ENCODE data around the gene ADAMTS16.

ADAMTS16 gene

GRCh38 chr5:5293029-5293428, 152.9 kb downstream of the ADAMTS16 start:
- DNase-seq, result no peak

GRCh38 chr5:5294429-5294828, 154.3 kb downstream of the ADAMTS16 start:
- DNase-seq, result no peak

- DNase-seq, result no peak
These were observed 155.2 kb downstream of the ADAMTS16 start for GRCh38 chr5:5295351-5295750.

- no peak for DNase-seq
These were observed 155.9 kb downstream of the ADAMTS16 start for GRCh38 chr5:5296051-5296450.

- no peak for DNase-seq
These were observed 157.4 kb downstream of the ADAMTS16 start for GRCh38 chr5:5297432-5298067.

DNA sequence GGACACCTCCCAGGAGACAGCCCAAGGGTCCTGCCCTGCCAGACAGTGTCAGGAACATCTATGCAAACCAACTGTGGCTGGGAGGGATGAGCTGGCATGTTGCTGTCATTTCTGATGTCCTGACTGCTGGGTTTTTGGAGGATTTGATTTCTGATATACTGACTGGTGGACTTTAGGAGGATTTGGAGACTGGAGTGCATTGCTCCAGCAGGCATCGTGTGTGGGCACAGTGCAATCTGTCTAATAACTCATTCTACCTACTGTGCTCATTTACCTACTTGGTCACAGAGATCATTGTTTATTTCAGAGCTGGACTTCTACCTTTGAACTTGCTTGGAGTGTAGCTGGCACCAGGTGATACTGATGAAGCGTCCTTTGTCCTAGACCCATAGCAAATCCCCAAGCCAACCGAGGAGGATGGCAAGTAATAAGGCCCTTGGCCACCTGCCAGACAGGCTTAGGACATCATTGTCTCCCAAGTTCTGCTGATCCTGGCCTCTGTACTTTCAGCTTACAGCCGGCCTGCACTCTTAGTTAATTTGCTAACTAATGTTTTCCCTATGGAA, 158.0 kb downstream of the ADAMTS16 start:
- no peak for DNase-seq

DNA sequence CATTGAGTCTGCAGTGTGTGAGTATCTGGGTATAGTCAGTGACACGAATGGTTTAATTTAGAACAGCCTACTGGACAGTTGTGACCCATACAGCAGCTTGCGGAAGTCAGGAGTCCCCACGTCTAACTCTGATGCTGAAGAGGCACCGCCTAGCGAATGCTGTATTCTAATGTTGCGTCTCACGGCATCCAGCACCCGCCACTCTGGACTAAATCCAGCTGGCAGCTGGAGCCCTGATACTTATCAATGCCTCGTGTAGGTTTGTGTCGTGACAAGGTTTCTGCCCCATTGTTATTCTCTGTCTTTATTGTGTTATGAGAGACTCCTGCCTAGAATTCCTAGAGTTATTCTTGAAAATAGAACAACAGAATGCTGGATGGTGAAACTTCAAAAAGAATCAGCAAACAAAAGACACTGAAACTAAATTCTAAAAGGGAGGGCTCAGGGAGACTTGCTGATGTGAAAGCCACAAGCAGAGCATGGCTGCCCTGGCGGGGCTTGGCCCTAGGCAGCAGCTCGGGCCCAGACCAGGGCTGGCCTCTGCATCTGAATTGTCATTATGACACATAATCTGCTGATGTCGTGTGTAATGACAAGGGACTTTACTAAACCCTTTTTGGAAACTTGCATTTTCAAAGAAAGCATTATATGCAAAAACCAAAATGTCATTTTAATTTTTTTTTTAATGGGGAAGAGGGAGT, 158.9 kb downstream of the ADAMTS16 start:
- DNase-seq, result no peak

DNA sequence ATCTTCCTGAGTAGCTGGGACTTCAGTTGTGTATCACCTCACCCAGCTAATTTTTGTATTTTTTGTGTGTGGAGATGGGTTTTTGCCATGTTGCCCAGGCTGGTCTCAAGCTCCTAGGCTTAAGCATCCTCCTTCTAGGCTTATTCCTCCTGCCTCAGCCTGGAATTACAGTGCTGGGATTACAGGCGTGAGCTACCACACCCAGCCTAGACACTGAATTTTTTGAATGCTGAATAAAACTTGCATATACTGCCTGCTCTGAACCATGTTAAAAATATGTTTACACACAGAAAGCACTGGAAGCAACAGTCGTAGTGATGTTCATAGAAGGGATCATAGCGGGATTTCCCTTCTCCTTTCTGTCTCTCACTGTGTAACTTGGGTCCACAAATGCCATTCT, 161.0 kb downstream of the ADAMTS16 start:
- no peak for DNase-seq

DNA sequence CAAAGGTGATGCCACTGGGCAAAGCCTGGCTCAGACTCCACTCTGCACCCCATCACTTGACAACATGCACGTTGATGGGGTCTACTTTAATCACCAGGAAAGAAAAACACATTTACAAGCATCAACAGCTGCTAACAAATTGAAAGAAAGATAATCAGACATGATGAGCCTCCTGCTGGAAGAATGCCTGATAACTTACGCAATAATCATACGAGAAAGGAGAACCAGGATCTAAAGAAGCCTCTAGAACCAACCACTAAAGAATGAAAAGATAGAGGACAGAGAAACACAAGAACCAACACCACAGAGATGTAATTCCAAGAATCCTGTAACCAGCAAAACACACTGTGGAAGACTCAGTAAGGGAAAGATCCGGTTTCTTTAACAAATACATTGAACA, 162.1 kb downstream of the ADAMTS16 start:
- no peak for DNase-seq

GRCh38 chr5:5303242-5303641, 163.1 kb downstream of the ADAMTS16 start:
- no peak for DNase-seq

DNA sequence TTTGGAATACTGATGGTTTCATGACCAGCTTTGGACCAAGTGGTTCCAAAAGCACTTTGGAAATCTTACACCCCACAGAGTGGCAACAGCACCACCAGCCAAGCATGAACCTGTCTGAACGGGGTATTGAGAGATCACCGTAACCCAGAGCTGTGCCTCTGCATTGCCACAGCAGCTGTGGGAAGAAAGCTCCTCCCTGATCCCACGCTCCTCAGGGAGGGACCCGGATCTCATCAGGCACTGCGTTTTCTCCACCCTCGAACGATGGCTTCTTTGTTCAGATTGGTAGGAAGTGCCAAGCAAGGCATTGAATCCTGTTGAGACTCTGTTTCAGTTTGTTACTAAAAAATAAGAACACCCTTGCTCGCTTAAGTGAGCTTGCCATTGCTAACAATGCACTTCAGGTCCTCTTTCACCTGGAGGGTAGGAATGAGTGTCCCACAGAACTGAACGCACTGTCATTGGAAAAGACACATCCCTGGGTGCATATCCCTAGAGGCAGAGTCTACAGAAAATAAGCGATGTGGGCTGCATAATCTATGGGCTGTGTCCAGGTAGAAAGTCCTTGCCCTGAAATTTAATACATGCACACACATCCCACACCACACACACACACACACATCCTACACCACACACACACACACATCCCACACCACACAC, 164.4 kb downstream of the ADAMTS16 start:
- no peak for DNase-seq

- peak; percentile 85 for DNase-seq
These were observed 166.6 kb downstream of the ADAMTS16 start for GRCh38 chr5:5306696-5307095.

GRCh38 chr5:5308319-5308718, 168.2 kb downstream of the ADAMTS16 start:
- DNase-seq, result no peak

DNA sequence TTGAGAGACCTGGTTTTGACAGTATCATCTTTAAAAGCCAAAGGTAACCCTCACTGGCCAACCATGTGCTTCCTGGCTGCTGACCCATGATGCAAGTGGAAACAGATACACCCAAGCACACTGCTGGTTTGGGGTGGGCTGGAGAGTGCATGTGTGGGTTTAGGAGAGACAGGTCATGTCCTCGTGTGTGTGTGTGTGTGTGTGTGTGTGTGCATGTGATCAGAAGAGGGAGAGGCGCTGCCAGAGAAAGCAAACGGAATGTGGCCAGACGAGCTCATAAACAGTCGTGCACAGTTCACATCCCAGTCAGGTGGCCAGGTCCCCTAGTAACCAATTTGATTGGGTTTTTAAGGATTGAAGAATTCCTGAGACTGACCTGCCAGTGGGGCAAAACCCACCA, 169.5 kb downstream of the ADAMTS16 start:
- DNase-seq, result peak; percentile 88

- no peak for DNase-seq
These were observed 173.0 kb downstream of the ADAMTS16 start for GRCh38 chr5:5313101-5313635.

DNA sequence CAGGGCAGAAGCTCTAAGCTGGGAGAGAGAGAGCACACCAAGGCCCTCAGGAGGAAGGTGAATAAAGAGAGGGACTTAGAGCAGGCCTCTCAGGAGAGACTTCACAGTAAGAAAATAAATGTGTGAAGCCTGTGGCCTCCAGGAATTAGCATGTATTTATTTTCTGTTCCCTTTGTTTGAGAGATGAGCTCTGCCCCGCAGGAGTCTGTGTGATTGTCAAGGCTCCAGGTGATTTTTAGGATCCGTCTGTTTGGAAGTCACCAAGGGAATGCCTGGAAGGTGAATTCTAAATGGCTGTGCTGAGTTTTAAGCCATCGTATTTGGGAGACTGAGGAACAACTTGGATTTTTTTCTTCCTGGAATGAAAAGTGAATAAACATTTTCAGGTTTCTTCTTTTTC, 174.0 kb downstream of the ADAMTS16 start:
- DNase-seq, result no peak

- no peak for DNase-seq
These were observed 174.5 kb downstream of the ADAMTS16 start for GRCh38 chr5:5314626-5315025.

DNA sequence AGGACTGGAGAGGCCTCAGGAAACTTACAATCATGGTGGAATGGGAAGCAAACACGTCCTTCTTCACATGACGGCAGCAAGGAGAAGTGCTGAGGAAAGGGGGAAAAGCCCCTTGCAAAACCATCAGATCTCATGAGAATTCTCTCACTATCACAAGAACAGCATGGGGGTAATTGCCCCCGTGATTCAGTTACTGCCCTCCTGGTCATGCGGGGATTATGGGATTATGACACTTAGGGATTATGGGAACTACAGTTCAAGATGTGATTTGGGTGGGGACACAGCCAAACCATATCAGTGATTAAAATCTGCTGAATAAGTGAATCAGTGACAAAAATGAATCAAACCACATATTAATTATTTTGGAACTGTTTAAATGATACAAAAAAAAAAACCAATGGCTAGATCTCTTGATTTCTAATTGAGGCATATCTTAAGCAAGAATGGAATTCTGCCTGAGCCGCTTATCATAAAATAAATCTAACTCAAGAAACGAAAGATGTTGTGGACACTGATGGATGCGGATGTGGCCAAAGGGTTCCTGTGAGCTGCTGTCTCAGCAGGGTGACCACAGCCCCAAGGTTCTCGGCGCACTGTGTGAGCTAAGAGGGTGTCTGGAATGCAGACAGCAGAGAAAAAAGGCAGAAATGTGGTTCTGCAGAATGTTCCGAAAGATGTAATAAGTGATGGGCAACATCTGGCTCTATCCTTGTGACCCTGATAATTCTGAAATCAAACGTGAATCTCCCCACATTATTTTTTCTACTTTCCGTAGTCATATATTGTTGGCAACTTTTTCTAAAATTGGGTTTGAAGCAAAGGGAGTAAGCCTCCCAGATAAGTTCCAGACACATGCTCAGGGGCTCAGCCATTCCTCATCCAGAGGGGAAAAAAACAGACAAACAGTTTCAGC, 175.2 kb downstream of the ADAMTS16 start:
- no peak for DNase-seq

DNA sequence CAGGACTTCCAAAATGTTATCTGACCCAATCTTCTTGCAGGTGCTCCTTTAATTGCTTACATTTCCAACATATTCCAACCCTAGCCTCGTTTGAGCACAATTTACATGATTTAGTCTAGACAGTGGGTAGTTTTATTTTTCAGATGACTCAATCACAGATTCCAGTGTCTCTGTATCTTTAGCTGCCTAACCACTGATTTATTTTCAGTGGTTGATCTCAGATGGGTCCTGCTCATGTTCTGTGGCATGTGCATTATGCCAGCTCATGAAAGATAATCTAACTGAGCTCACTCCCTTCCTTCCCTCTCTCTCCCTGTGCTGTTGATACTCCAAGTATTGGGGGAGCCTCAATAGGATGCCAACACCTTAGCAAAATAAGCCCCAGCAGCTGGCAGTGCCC, 176.2 kb downstream of the ADAMTS16 start:
- no peak for DNase-seq

GRCh38 chr5:5317976-5318375, 177.8 kb downstream of the ADAMTS16 start:
- peak; percentile 54 for DNase-seq

DNA sequence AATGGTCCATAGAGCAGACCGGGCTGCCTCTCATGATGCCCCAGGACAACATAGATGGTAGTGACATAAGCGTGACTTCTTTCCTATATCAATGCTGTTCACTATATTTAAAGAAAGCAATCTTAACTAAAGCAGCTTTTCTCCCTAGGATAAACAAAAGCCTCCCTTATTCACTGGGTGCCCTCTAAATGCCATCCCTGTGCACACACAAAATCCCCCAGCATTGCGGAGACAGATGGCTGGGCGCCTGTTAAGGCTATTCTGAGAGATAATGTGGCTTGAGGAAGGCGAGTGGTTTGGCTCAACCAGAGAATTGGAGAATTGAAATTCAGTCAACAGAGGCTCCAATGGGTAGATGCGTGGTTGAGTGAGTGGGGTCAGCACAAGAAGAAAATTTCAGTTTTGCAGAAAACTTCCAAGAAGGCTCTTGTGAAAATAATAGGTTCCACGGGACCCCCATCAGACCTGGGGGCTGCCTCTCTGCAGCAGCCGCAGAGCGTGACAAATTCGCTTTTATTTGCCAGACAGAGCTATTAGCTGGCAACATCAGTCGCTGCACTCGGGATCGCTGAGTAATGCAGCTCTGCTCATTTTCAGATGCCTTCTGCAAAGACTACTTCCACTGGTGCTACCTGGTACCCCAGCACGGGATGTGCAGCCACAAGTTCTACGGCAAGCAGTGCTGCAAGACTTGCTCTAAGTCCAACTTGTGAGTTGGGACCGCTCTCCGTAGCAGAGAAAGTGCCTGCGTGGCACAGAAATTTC, 178.5 kb downstream of the ADAMTS16 start:
- DNase-seq, result peak; percentile 55
